Measurements from ENCODE around the gene GSDME.

GSDME gene

GRCh38 chr7:24657980-24658379, 99.3 kb downstream of the GSDME start:
- no peak for DNase-seq

- DNase-seq, result no peak
Measured at GRCh38 chr7:24656608-24657007, 100.7 kb downstream of the GSDME start.

DNA sequence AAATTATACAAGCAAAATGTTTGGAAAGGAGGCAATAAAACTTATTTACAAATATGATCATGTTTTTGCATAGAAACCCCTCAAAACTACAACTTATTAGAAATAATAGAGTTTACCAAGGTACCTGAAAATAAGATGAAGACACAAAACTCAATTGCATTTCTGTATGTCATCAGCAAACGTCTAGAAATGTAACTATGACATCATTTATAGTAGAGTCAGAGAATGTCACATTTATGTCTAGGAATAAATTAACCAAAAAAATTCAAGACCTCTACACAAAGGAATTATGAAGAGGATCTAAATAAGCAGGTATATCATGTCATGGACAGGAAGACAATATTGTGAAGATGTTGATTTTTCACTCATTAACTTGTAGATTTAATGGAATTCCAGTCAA, 103.0 kb downstream of the GSDME start:
- no peak for DNase-seq

- DNase-seq, result peak in 12 of 51 donors; percentile 0 to 38 (median 8)
Measured at GRCh38 chr7:24653316-24654085, 103.8 kb downstream of the GSDME start.

- peak in 1 of 51 donors; percentile 8 for DNase-seq
Measured at GRCh38 chr7:24652251-24652939, 104.9 kb downstream of the GSDME start.

Data from hypothalamus (tissue), 51 donors.